Epithelial cell of proximal tubule (primary cell): ENCODE data around the gene USP3. TPM values are rescaled to one million over a fixed set of nuclear protein-coding genes. Genes with fewer than 3 reads are reported as not detected.

Experiments used
- DNase-seq: peaks from one replicate; pipeline ENCODE4 v3.0.0-alpha.2; 2011; ENCODE audit warnings: low read depth
- H3K4me3 ChIP-seq: 2 replicates; pipeline ENCODE4 v1.5.1; 2011; ENCODE audit warnings: low read depth, mild to moderate bottlenecking, low read length
- total RNA-seq: library from RNA; depleted of rRNA; stranded (reverse); fragments of >200 nt; gene quantifications from 2 replicates; pipeline ENCODE4 v1.2.3, GENCODE V29; 2015
- TF ChIP-seq, protein P1 (sequence below): conservative IDR thresholded peaks from 2 replicates; pipeline ENCODE4 v1.5.1; 2012; ENCODE audit warnings: low read depth, mild to moderate bottlenecking, low read length

Gene USP3
- total RNA-seq, 1 donor from 2014 or later: 34.2 TPM

GRCh38 chr15:63491116-63491827, 13.1 kb upstream of the USP3 start:
- TF ChIP-seq, protein P1, sequence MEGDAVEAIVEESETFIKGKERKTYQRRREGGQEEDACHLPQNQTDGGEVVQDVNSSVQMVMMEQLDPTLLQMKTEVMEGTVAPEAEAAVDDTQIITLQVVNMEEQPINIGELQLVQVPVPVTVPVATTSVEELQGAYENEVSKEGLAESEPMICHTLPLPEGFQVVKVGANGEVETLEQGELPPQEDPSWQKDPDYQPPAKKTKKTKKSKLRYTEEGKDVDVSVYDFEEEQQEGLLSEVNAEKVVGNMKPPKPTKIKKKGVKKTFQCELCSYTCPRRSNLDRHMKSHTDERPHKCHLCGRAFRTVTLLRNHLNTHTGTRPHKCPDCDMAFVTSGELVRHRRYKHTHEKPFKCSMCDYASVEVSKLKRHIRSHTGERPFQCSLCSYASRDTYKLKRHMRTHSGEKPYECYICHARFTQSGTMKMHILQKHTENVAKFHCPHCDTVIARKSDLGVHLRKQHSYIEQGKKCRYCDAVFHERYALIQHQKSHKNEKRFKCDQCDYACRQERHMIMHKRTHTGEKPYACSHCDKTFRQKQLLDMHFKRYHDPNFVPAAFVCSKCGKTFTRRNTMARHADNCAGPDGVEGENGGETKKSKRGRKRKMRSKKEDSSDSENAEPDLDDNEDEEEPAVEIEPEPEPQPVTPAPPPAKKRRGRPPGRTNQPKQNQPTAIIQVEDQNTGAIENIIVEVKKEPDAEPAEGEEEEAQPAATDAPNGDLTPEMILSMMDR: no peak
- no peak overlapping the region for H3K4me3 ChIP-seq
- DNase-seq: no peak

- DNase-seq: no peak
- H3K4me3 ChIP-seq: no peak overlapping the region
- TF ChIP-seq, protein P1: no peak
These were observed 12.4 kb upstream of the USP3 start for GRCh38 chr15:63491979-63492378.

- H3K4me3 ChIP-seq: no peak overlapping the region
These were observed 11.8 kb upstream of the USP3 start for GRCh38 chr15:63492541-63493077.

GRCh38 chr15:63493436-63493835, 11.0 kb upstream of the USP3 start:
- TF ChIP-seq, protein P1: no peak
- no peak for DNase-seq
- H3K4me3 ChIP-seq: no peak overlapping the region

More at GRCh38 chr15:63492541-63493077, 11.8 kb upstream of the USP3 start:
- TF ChIP-seq, protein P1: no peak
- no peak for DNase-seq

DNA sequence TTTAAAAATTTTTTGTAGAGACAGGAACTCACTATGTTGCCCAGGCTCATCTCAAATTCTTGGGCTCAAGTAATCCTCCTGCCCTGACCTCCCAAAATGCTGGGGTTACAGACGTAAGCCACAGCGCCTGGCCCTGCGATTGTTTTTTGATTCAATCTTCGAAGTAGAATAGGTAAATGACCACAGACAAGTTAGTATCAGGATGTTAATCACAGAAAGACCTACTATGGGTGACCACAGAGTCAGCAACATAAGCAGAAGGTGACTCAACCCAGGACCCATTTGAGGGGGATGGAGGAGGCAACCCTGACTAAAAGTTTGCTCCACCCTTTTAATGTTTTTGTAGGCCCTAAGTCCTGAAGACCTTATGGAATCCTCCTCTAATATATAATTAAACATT, 10.0 kb upstream of the USP3 start:
- TF ChIP-seq, protein P1: no peak
- no peak for DNase-seq
- H3K4me3 ChIP-seq: no peak overlapping the region

DNA sequence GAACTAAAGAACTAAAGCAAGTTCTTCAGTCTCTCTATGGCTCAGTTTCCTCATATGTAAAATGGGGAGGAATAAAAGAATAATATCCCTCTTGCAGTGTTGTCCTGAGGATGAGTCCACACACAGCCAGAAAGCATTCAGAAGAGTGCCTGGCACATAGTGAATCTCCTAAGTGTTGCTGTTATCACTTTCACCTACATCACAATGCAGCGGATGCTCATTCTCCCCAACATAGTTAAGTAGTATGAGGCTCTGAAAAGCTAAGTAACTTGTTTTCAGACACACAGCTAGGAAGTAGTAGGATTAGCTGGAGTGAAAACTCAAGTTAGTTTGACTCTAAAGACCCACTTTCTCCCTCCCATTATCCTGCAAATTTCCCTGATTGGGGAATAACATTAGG, 9.1 kb upstream of the USP3 start:
- DNase-seq: no peak

More for the DNA sequence above, 9.1 kb upstream of the USP3 start:
- H3K4me3 ChIP-seq: no peak overlapping the region
- TF ChIP-seq, protein P1: no peak
